CD4-positive, alpha-beta T cell treated with Interleukin-15 for 4 hours (primary cell): ENCODE measurements around the gene FPGS.
"Not testable (repeated sequence)": the region's sequence is repeated elsewhere in the genome, so short reads cannot be mapped to it uniquely, and the experiment has no call there.

Experiments
- DNase-seq: peaks from one replicate; pipeline ENCODE4 v3.0.0-alpha.2; 2020; ENCODE audit warnings: low spot score

Gene FPGS

DNA sequence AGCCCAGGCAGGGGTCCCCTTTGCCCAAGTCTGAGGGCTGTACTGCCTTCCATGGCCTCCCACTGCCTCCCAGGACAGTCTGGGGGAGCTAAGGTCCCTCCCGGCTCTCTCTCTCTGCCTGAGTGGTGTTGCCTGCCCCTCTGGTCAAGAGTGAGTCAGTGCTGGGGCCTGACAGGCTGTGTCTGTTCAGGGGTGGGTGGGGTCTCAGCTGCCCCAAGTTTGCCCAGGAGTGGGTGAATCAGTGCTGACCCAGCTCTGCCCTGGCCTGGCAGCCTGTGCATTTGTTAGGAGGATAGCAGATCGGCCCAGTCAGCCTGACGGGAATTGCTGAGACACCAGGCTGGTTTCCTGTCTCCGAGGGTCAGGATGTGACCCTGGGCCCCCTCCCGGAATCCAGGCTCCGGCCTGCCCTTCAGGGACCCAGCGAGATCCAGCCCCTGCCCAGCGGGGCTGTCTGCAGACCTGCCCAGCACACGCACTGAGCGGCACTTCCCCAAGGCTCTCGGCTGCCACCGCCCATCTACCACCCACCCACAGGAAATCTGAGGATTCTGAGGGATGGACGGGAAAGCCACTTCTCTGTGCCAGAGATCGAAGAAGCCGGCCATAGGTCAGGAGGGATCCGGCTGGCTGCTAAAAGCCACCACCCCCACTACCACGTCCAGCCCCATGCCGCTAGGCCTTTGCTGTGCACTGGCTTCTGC is 35.8 kb downstream of the FPGS start:
- DNase-seq = no peak

DNA sequence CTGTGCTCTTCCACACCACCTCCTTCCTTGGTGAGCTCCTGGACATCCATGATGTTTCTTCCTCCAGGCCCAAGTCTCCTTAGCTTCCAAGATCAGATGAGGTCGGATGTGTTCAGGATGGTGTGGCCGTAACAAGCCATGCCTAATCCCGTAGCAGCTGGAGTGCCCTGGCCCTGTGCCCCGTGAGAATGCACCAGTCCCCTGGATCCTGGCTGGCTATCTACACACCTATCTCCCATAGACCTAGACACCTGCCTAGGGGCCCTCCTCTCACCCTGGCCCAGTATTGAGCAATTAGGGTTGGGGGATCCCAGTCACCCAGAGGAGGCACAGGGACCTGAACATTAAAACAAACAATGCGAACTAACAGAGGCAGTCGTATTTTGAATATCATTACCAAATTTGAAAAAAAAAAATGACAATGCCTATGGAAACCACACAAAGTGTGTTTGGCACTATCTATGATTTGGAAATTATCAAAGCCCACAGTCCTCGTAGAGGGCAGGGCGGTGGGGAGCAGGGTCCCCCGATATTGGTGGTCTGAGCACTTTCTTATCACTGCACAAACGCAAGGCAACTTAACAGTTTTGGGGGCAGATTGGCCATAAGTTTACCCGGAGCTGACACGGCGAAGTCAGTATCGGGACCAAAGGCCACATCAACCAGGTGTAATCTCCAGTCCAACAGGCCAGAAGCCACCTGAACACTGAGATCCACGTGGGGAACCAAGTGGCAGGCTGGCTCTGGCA is 38.6 kb downstream of the FPGS start:
- DNase-seq = no peak

DNA sequence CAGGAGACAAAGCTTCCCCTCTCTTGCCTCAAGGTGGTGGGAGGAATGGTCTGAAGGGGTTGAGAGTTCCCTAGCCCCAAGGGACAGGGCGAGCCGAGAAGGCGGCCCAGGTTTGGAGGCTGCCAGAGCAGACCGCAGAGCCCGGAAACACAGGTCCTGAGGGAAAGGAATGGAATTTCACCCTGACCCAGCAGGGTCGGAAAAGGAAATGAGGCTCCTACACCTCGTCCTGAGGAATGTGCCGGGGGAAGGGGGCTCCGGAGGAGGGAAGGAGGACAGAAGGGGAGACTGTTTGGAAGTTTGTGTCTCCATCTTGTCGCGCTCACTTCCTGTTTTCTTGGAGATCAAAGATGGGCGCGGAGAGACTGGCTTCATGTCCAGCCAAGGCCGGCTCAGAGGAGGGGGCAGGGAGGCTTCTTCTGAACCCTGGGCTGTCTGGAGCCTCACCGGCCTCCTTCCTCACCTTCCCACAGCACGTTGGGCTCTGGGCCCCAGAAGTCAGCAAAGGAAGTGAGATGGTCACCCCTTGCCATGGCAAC is 42.2 kb downstream of the FPGS start:
- DNase-seq = no peak

DNA sequence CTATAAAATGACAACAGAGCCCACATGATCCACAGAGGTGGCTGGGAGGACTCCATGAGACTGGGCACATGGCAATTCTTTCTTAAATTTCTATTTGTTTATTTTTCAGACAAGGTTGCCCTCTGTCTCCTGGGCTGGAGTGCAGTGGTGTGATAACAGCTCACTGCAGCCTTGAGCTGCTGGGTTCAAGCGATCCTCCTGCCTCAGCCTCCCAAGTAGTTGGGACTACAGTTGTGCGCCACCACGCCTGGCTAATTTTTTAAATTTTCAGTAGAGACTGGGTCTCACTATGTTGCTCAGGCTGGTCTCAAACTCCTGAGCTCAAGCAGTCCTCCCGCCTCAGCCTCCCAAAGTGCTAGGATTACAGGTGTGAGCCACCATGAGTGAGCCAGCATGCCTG is 42.9 kb downstream of the FPGS start:
- DNase-seq = not testable (repeated sequence)

DNA sequence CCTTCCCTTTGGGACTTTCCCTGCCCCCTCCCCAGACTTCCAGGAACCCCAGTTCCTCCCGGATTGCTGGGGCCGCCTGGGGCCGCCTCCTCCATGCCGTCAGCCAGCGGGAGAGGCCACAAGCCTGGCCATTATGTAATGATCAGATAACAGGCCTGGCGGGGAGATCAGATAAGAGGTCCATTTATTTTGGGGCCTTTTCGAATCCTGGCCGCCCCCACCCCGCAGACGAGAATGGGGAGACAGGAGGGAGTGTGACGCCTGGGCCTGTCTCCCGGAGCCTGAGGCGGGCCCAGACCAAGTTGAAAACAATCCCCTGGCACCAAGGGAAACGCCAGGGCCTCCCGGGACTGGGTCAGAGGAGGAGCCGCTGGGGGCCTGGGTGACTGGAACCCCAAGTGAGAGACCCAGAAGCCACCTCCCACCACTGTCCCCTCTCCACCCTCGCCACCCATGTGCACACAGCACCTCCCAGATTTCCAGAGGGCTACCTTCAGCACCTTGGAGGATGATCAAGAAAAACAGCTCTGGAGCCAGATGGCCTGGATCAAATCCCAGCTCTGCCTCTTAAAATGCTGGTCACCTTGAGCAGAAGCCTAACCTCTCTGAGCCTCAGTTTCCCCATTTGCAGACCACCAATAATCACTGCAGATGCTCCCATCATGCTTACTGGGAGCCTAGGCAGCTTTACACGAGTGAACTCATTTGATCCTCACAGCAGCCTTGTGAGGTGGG is 43.9 kb downstream of the FPGS start:
- no peak for DNase-seq

DNA sequence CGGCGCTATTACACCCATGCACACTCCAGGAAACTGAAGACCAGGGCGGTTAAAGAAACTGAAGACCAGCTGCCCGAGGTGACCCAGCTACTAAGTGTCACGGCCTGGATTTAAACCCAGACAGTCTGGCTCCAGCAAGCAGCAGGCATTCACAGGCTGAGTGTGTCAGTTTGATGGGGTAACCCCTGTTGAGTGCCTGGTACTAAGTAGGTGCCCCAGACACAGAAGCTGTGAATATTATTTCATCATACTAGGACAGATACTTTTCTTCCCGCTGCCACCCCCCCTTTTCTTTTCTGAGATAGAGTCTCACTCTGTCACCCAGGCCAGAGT is 44.5 kb downstream of the FPGS start:
- no peak for DNase-seq

DNA sequence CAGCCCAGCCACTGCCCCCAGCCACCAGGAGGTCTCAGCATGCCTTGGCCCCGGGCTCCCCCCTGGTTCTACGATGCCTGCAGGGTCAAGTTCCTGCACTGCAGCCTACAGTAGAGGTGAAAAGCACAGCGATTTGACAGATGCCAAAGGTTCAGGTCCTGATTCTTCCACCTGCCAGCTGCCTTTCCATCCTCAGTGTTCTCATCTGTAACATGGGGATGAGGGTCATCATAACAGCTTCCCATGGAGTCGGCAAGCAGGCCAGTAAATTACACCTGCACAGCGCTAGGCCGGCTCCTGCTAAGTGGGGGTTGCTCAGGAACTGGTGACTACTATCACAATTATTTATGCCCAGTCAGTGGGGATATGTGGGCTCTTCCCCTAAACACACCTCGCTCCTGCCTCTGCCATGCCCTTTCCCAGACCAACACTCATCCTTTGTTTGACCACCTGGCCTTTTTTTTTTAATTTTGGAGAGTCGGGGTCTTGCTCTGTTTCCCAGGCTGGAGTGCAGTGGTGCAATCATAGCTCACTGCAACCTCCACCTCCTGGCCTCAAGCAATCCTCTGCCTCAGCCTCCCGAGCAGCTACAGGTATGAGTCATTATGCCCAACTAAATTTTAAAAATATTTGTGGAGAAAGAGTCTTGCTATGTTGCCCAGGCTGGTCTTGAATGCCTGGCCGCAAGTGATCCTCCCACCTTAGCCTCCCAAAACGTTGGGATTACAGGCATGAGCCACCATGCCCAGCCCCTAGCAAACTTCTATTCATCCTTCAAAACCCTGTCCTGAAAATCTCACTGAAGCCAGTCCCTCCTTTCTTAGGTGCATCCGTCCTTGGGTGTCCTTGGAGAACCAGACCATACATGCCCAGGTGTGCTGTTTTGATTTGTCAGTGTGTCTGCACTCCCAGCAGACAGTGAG is 45.4 kb downstream of the FPGS start:
- no peak for DNase-seq

DNA sequence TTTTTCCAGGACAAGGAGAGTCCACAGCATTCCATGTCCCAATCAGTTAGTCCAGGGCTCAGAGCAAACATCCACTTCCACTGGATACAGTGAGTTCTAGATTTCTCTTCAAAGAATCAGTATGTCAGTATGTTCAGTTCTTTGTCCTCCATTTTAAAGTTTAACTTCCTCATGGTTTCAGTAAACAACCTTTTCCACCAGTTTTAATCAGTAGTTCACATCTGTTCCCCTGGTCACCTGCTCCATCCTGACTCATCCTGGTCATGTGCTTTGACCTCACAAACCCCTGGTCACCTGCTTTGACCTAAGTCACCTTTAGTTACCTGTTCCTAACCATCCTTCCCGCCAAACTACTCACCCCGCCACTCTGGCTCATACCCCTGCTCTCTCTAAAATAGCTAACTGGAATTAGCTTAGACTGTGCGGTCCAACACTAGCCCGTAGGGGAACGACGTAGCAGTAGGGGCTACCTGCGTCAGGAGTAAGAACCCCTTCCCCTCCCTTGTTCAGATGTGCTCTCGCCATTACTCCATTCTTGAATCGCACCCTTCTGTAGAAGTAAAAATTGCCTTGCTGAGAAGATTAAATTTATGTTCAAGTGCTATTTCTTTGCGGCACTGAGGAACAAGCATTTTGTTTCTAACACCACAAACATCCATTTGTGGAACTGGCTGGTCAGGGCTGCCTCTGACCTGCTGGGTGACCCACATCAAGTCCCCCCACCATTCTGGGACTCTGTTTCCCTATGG is 46.2 kb downstream of the FPGS start:
- no peak for DNase-seq

DNA sequence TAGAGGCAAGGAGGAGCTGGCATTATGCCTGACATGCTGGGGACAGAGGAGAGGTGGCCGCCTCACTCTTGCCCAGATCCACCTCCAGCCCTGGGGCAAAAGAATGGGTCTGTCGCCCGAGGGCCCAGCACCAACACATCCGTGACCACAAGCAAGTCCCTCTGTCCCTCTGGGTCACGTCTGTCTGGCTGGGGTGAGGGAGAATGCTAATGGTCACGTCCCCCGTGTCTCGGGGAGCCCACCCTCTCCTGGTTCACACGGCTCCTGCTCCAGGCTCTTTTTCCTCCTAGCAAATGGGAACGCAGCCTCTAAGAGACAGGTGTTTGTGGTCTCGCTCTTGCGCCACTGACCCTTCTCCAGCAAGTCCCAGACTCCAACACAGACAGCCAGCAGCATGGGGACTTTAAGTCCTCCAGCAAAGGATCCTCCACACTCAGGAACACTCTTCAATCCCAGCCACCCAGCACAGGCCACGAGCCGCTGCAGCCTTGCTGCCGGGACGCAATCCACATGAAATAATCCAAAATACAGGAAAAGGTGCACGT is 47.7 kb downstream of the FPGS start:
- DNase-seq = no peak

DNA sequence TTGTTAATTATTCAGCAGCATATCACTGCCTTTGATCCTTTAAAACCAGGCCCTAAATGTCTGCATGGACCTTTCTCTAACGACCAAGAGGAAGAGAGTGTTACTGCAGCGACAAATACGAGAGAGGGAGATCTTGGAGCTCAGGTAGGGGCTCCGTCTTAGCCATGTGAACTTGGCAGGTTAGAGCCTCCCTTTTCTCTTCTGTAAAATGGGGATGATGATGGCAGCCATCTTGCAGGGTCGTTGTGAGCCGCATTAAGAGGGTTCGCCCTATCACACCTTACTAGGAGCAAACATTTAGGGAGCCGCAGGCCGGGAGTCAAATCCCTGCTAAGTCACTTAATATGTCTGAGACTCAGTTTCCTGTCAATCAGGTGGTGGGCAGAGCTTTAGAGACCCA is 50.1 kb downstream of the FPGS start:
- DNase-seq = no peak

DNA sequence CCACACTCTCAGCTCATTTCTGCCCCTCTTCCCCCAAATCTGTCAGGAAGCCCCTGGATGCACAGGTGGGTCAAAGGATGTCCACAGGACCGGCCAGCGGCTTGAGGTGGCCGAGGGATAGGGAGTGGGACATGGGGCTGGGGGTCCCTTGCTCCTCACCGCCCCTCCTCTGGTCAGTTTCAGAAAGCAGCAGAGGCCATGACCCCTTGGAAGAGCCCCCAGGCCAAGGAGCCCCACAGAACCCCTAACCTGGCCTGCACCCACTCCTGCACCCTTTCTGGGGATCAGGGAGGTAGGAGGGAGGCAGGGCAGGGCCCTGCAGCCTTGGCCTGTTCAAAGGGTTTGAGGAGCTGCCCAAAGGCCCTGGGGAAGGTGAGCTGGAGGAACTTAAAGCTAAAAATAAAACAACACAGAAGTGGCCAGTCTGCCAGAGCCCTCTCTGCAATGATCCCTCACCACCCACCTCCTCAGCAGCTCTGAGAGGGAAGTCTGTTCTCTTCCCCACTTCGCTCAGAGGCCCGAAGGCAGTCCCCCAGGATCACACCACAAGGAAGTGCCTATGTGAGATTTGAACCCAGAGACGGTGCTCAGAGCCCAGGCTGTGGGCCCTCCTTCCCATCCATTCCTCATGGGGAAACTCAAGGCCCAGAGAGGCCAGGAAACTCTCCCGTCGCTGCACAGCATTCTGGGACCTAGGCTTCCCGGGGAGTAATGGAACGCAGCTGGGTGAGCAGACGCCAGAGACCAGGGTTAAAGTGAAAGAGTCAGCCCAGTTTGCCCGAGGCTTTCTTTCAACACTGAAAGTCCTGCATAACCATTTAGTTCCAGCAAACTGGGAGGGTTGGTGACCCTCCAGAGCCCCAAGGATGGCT is 50.9 kb downstream of the FPGS start:
- no peak for DNase-seq

DNA sequence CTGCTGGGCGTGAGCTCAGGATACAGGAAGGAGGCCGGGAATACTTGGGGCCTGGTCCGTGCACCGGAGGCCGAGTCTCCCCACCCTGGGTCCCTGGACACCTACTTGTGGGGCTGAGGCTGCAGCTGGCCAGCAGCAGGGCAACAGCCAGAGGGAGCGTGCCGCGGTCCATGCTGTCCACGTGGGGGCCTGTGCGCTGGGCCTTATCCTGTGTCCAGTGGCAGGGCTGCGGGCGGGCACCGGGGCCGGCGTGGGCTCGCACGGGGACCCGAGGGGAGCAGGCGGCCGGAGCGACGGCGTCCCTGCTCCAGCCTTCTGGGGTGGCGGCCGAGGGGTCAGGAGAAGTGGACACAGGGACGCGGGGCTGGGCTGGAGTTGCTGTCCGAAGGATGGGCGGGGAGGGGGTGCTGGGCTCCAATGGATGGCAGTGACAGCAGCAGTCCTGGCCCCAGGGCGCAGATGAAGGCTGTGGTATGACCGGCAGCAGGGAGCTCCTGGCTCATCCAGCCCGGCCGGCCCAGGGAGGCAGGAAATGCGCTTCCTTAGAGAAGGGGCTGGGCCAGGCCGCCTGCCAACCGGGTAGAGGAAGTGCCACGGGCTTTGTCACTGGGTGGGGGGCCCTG is 51.6 kb downstream of the FPGS start, which contains the start of gene ENG:
Gene ENG, minus strand, starts transcription at position 475 of the 623 bp plus-strand sequence. Its CDS starts 303 bp downstream, at position 172.
- DNase-seq = no peak

DNA sequence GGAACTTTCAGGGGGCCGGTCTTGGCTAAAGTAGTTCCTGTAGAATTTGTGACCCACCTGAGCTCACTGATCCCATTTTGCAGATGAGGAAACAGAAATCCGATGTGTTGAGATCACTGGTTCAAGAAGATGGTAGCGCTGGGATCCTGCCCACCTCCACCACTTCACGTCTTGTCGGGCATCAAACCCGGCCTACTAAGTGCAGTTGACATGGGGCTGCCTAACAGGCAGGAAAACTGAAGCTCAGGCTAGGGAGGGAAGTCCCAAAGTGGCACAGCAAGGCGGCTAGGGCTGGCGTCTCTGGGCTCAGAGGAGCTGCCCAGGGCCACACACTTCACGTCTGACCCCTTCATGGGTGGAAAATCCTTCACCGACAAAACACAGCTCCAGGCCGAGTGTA is 52.3 kb downstream of the FPGS start:
- DNase-seq = no peak

DNA sequence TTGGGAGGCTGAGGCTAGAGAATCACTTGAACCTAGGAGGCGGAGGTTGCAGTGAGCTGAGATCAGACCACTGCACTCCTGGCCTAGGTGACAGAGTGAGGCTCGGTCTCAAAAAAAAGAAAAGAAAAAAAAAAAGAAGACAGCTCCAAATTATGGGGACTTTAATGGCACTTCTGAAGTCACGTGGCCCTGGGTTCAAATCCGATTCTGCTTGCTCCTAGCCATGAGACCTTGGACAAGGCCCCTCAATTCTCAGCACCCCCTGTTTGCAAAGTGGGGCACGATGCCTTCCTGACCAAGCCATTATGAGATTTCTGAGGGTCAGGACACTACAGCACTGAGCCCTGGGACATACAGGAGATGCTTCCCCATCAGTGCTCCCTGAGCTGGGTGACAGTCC is 52.8 kb downstream of the FPGS start:
- no peak for DNase-seq

DNA sequence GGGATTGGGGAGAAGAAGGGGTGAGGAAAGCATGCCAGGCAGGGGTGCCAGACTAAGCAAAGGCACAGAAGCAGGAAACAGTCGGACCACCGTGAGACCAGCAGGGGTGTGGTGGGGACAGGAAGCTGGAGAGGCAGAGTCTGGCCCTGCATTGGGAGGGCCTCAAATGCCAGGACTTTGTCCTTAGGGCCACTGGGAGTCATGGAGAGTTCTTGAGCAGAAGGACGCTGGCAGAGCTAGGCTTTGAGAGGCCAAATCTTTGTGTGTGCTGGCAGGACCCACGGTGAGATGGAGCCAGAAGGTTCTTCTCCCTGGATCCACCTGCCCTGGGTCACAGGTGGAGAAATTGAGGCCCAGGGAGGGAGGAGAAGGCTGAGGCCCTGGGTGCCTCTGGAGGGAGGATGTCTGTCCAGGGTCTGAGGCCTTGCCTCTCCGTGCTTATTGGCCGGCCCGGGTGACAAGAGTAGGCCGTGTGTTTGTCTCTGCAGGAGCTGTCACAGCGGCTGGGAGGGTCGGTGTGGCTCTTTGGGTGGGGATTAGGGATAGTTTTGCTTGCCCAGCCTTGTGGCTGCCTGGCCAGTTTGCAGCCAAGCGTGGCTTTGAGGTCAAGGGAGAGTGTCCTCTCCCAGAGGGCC is 53.5 kb downstream of the FPGS start:
- DNase-seq = no peak

DNA sequence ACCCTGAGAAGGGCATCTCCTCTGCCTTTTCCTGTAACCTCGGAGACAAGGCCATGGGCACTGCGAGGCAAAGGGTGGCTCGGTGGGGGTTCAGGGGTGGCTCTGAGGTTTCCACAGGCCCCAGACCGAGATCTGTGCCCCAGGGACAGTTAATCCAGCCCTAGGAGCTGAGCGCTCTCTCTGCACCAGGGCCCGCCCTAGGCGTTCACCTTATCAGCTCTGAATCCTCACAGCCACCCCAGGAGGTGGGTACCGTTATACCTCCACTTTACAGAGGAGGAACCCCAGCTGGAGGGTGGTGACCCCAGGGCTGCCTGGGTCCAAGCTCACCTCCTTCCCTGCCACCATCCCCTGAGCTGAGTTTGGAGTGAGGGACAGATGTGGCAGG is 54.0 kb downstream of the FPGS start:
- DNase-seq = no peak

DNA sequence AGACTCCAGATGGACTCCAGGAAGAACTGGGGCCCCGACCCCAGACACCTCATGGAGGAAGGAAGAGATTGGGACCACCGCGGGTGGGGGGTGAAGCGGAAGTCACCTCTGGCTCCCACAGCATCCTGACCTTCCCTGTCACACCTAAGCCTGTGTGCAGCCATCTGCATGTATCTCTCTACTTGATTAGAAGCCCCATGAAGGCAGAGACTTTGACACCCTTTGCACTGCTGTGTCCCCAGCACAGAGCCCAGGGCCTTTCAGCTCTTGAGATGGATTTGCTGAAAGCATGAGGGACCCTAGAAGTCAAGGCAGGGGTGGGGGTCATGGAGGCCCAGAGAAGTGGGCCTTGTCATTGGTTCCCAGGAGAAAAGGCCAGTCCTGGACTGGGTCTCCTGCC is 54.6 kb downstream of the FPGS start:
- no peak for DNase-seq

DNA sequence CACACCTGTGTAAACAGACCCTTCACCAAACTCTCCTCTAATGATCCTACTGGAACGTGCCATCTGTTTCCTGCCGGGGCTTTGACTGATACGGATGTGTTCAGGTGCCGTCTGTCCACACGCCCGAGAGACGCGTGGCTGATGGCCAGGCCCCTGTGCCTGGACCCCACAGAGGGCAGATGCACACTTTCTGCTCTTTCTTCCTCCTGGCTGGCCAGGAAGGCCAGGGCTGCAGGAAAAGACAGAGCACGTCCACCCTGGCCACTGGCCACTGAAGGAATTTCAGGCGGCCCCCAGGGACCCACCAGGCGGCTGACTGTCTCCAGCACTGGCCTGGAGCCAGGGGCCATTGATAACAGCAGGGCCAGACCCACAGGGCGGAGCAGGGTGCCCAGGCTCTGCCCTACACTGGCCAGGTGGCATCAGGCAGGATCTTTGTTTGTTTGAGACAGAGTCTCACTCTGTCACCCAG is 55.4 kb downstream of the FPGS start:
- no peak for DNase-seq

DNA sequence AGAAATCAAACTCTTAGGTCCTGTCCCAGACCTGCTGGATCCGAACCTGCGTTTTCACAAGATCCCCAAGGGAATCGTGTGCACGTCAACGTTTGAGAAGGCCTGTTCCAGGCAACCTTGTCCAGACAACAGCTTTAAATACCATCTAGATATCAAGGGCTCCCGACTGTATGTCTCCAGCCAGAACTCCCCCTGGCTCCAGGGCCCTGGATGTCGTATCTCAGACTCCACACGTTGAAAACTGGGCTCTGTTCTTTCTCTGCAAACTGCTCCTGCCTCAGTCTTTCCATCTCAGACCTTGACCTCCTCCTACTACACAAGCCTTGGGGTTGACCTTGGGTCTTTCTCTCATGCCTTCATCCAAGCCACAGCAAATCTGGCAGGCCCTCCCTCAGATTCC is 57.6 kb downstream of the FPGS start:
- DNase-seq = no peak
